DMS79 (cell line): Measurements from ENCODE around the gene HSPG2.
"Not testable (repeated sequence)": the region's sequence is repeated elsewhere in the genome, so short reads cannot be mapped to it uniquely, and the experiment has no call there.

ENCODE experiments used
- DNase-seq: peaks from one replicate; lab custom pipeline; 2025; lab: John Stamatoyannopoulos, UW

Gene HSPG2

GRCh38 chr1:21912038-21912758, 24.9 kb downstream of the HSPG2 start:
- DNase-seq: no peak

- no peak for DNase-seq
These were observed 25.7 kb downstream of the HSPG2 start for GRCh38 chr1:21911205-21912001.

DNA sequence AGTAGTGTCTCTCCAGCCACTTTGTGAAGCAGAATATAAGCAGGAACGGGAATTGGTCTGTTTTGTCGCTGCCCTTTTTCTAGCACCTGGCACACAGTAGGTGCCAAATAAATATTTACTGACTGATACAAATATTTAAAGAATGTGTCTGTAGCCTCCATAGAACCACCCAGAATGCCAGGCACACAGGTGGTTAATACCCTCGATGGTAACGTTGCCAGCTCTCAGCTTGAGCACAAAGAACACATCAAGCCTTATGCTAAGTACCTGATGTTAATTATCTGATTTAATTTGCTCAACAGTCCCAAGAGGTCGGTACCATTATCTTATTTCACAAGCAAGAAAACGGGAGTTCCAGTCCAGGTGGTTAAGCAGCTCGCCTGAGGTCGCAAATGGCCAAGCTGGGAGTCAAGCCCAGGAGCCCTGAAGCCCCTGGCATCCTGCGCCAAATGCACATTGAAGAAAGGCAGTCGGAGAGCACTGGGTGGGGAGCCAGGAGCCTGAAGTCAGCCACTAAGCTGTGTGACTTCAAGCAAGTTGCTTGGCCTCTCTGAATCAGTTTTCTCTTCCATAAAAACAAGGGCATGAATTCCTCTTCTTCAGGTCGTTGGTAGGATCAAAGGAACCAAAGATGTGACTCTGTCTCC, 26.4 kb downstream of the HSPG2 start:
- DNase-seq: no peak

DNA sequence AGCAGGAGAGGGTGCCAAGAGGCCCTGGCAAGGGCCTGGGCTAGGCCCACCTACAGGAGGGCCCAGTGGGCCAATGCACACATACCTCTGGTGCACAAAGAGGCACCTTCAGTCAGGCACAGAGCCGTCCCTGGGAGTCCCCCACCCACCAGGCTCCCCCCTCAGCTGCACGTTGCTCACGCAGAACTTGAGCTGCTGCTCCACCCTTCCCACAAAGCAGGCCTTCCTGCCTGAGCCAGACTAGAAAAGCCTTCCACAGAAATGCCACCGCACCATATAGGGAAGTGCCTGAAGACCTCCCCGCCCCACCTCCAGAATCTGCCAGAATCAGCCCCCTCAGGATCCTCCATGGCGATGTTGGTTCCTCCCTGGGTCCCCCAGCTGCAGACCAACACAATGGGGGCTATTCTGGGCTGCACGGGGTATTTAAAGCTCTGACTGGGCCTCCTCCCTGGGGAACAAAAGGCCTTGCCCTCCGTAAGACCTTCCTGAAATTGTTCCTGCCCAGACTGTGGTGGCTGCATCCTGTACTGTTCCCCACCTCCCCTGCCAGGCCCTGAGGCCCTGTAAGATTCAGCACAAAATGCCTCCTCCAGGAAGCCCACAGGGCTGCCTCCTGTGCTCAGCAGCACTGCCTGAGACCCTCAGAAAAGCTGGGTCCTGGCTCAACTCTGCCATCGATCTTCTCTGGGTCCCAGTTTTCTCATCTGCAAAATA, 27.2 kb downstream of the HSPG2 start:
- no peak for DNase-seq

GRCh38 chr1:21909286-21909759, 27.8 kb downstream of the HSPG2 start:
- DNase-seq: no peak

DNA sequence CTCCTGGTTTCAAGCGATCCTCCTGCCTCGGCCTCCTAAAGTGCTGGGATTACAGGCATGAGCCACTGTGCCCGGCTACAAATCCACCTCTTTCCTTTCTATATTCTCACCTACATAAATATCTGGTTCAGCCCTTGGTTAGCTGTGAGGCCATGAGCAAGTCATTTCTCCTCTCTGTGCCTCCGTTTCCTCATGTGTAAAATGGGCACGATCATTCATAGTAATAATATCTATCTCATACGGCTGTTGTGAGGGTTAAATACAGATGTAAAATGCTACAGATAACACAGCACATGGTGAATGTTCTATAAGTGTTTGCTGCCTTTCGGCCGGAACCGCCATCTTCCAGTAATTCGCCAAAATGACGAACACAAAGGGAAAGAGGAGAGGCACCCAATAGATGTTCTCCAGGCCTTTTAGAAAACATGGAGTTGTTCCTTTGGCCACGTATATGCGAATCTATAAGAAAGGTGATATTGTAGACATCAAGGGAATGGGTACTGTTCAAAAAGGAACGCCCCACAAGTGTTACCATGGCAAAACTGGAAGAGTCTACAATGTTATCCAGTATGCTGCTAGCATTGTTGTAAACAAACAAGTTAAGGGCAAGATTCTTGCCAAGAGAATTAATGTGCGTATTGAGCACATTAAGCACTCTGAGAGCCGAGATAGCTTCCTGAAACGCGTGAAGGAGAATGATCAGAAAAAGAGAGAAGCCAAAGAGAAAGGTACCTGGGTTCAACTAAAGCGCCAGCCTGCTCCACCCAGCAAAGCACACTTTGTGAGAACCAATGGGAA, 29.2 kb downstream of the HSPG2 start:
- not testable (repeated sequence) for DNase-seq

GRCh38 chr1:21907079-21907418, 30.1 kb downstream of the HSPG2 start:
- DNase-seq: no peak

DNA sequence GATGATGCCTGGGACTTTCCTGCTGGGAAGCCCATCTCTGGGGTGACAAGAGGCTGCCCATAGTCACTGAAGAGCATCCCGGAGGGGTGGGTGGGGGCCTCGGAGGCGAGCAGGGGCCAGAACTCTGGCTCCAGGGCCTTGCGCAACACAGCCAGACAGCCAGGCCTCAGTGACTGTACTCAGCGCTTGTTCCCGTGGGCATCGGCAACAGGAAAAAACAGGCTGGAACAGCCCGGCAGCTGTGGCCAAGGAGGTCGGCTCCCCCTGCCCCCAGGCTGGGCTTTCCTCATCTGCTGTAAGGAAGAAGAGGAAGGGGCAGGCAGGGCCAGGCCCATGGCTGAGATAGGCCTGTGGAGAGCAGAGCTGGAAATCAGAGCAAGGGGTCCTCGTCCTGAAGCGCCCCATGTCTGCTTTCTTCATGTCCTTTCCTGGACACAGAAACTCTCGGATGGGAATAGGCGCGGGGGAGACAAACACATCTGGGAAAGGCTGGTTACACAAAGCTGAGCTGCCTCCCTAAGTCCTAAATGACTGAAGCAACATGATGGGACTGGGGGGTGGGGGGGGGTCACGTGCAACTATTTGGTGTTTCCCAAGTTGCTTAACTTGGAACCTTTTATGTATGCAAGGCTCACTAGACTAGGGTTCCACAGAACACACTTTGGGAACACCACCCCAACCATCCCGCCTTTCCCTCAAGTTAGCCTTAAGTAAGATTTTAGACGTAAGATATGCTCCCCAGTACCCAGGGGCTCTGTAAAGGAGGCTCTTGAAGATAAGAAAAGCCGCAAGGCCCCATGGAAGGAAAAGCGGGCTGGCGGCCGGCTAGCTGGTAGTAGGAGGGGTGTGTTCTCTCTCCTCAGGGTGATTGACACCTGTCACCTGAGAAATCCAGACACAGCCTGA, 30.7 kb downstream of the HSPG2 start:
- no peak for DNase-seq

DNA sequence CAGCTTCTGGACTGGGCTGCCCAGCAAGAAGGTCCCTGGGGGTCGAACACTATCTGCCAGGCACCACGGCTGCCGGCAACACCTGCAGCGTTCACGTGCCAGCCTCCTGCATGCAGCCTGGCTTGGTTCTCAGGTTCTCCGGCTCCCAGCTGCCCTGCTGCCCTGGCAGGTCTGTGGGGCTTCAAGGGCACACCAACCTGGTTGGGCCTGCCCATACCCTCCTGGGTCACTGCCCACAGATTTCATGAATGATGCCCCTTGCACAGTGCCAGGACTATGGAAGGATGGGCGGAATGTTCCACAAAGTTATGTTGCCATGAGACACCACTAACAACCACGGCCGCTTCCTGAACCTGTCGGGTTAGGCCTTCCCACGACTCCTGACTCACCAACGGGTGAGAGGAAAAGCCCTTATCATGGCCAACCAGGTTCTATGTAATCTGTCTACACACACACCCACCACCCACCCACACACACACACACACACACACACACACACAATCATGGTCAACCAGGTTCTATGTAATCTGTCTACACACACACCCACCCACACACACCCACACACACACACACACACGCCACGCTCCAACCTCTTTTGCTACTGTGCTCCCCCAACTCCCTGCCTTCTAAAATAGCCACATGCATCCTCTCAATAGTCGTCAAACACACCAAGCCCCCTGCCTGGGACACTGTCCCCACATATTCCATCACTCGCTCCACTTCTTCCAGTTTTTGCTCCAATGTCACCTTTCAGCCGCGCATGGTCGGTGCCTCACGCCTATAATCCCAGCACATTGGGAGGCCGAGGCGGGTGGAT, 32.2 kb downstream of the HSPG2 start:
- no peak for DNase-seq

DNA sequence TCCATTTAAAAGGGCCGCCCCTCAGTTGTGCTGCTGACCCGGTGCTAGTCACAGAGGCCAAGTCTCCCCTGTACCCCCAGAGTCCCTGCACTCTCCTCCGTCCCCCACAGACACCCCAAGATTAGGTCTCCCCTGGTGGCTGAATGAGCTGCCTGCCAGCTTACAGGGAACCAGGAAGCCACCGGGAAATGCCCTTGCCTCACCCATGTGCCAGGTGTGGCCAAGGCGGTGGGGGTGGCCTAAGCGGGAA, 32.7 kb downstream of the HSPG2 start:
- DNase-seq: no peak

DNA sequence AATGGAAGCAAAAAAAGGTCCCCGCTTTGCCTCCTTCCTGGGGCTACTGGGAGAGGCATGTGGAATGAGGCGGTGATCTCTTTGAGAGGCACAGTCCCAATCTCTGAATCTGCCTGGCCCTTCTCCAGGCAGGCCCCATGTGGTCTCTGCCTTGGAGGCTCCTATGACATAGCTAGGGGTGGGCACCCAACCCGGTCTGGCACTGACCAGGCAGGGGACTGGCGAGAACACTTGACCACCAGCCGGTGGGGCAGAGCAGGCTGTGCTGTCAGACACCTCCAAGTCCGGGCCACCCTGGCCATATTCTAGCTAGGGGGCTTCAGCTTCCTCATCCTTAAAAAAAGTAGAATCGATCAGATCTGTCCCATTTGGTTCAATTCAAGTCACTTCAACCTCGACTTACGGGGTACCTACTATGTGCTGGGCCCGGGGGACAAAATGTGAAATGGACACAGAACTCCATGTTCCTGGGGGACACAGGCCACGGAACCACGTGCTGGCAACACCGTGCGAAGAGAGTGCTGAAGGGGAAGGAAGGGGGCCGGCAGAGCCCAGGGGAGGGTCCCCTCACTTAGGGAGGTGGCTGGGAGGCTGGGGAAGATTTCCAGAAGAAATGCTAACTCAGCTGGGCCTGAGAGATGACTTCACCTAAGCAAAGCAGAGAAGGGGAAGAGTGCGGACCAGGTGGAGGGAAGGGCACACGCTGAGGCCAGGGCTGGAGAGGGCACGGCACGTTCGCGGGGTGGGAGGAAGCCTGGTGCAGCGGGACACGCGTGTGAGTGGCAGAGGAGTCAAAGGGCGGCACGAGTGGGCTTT, 33.3 kb downstream of the HSPG2 start:
- DNase-seq: no peak

- DNase-seq: no peak
These were observed 34.8 kb downstream of the HSPG2 start for GRCh38 chr1:21902026-21903012.

GRCh38 chr1:21901473-21901847, 35.6 kb downstream of the HSPG2 start:
- DNase-seq: no peak

- no peak for DNase-seq
These were observed 36.2 kb downstream of the HSPG2 start for GRCh38 chr1:21900766-21901472.

- DNase-seq: no peak
These were observed 37.1 kb downstream of the HSPG2 start for GRCh38 chr1:21899987-21900386.

GRCh38 chr1:21899267-21899810, 37.8 kb downstream of the HSPG2 start:
- DNase-seq: no peak
